GM23338 (cell line): Measurements from ENCODE around the gene PPP5C.

Experiments used
- EZH2 ChIP-seq: fragments of 200-600 bp; sonication (generic); IDR thresholded peaks from one replicate; pipeline ENCODE4 v1.8.0; 2017; ENCODE audit warnings: antibody characterized with exemption, mild to moderate bottlenecking, low read depth; ENCODE audit not compliant: unreplicated experiment
- JUNB ChIP-seq: IDR thresholded peaks from one replicate; pipeline ENCODE4 v1.6.1; 2016; ENCODE audit warnings: antibody characterized with exemption; ENCODE audit not compliant: unreplicated experiment
- POLR2AphosphoS5 ChIP-seq: IDR thresholded peaks from 2 replicates; pipeline ENCODE4 v1.6.1; 2016; ENCODE audit warnings: antibody characterized with exemption, low read depth
- STAT1 ChIP-seq: IDR thresholded peaks from one replicate; pipeline ENCODE4 v1.6.1; 2016; ENCODE audit warnings: antibody characterized with exemption; ENCODE audit not compliant: unreplicated experiment
- TF ChIP-seq, protein P1 (sequence below), 2 experiments: fragments of 200-600 bp in 1 of 2; sonication (generic) in 1 of 2; conservative IDR thresholded peaks; 2 replicates each; pipeline versions ENCODE4 v1.5.1 to v1.6.1; 2016 to 2017; ENCODE audit warnings: antibody characterized with exemption in 2 of 2, low read depth in 2 of 2, mild to moderate bottlenecking in 2 of 2, moderate library complexity in 1 of 2

DNA sequence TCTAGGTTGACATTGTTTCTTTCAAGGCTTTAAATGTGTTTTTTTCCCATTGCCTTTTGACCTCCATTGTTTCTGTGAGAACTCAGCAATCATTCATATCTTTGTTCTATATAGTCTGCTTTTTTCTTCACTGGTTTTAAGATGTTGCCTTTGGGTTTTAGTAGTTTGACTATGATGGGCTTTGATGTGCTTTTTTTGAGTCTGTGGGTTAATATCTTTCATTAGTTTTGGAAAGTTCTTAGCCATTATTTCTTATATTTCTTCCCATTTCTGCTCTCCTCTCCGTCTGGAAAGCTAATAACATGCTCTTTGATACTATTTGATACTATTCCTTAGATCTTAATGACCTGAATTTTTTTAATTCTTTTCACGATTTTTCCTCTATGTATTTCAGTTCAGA lies 33.8 kb downstream of the PPP5C start:
- TF ChIP-seq, protein P1, sequence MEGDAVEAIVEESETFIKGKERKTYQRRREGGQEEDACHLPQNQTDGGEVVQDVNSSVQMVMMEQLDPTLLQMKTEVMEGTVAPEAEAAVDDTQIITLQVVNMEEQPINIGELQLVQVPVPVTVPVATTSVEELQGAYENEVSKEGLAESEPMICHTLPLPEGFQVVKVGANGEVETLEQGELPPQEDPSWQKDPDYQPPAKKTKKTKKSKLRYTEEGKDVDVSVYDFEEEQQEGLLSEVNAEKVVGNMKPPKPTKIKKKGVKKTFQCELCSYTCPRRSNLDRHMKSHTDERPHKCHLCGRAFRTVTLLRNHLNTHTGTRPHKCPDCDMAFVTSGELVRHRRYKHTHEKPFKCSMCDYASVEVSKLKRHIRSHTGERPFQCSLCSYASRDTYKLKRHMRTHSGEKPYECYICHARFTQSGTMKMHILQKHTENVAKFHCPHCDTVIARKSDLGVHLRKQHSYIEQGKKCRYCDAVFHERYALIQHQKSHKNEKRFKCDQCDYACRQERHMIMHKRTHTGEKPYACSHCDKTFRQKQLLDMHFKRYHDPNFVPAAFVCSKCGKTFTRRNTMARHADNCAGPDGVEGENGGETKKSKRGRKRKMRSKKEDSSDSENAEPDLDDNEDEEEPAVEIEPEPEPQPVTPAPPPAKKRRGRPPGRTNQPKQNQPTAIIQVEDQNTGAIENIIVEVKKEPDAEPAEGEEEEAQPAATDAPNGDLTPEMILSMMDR (conservative IDR thresholded peaks at IDR 0.05; ENCODE audit: low read depth in 2 of 2): no peak
- TF ChIP-seq POLR2AphosphoS5 (no peak), JUNB (no peak), EZH2 (no peak), STAT1 (no peak)
